OCI-LY3 (cell line): ENCODE results near the gene CEACAM6.
A peak's percentile ranks its signal among the peaks of the same experiment; 100 is the strongest.

Experiments used
- H2AFZ ChIP-seq: fragments of 200-600, 300-600 bp; shearing (Covaris generic); 2 replicates; pipeline ENCODE4 v1.6.0; 2014; ENCODE audit warnings: antibody characterized with exemption, low read depth, low read length
- H3K27ac ChIP-seq: fragments of 200-600, 300-600 bp; sonication (generic); 2 replicates; pipeline ENCODE4 v1.5.1; 2014; ENCODE audit warnings: mild to moderate bottlenecking, low read length, moderate library complexity, mixed read lengths
- H3K27me3 ChIP-seq: fragments of 200-600, 300-600 bp; sonication (generic); 2 replicates; pipeline ENCODE4 v1.6.1; 2014; ENCODE audit warnings: low read depth, low read length, mixed read lengths
- H3K36me3 ChIP-seq: fragments of 200-600, 300-600 bp; sonication (generic); replicated peaks from 2 replicates; pipeline ENCODE3; 2014; ENCODE audit warnings: low read depth, low read length, mixed read lengths
- H3K4me1 ChIP-seq: fragments of 300-600, 200-600 bp; sonication (generic); 2 replicates; pipeline ENCODE4 v1.6.1; 2014; ENCODE audit warnings: low read length, mixed read lengths
- H3K4me2 ChIP-seq: fragments of 200-600, 300-600 bp; sonication (generic); 2 replicates; pipeline ENCODE4 v1.6.1; 2014; ENCODE audit warnings: low read length, mixed read lengths
- H3K4me3 ChIP-seq: fragments of 300-600, 200-600 bp; sonication (generic); 2 replicates; pipeline ENCODE4 v1.5.1; 2014; ENCODE audit warnings: antibody characterized with exemption, mild to moderate bottlenecking, low read length, moderate library complexity
- H3K79me2 ChIP-seq: fragments of 300-600, 200-600 bp; shearing (Covaris generic); 2 replicates; pipeline ENCODE4 v1.6.1; 2014; ENCODE audit warnings: mild to moderate bottlenecking, low read length, mixed read lengths
- H3K9ac ChIP-seq: fragments of 300-600, 200-600 bp; shearing (Covaris generic); 2 replicates; pipeline ENCODE4 v1.6.0; 2014; ENCODE audit warnings: mild to moderate bottlenecking, low read length, moderate library complexity
- H3K9me3 ChIP-seq: fragments of 200-600, 300-600 bp; shearing (Covaris generic); 2 replicates; pipeline ENCODE4 v1.6.1; 2014; ENCODE audit warnings: low read length, mixed read lengths; ENCODE audit not compliant: insufficient read depth
- H4K20me1 ChIP-seq: fragments of 200-600, 300-600 bp; sonication (generic); 2 replicates; pipeline ENCODE4 v1.6.1; 2016; ENCODE audit warnings: low read length, mixed read lengths; ENCODE audit not compliant: insufficient read depth
- CTCF ChIP-seq: fragments of 200-600, 300-600 bp; sonication (generic); IDR thresholded peaks from 2 replicates; pipeline ENCODE4 v1.5.1; 2014; ENCODE audit warnings: antibody characterized with exemption, low read length, low read depth
- EZH2phosphoT487 ChIP-seq: fragments of 200-600 bp; shearing (Covaris generic); IDR thresholded peaks from 2 replicates; pipeline ENCODE4 v1.6.1; 2018; ENCODE audit warnings: antibody characterized with exemption, mixed run types, low read depth

The CEACAM6 gene

GRCh38 chr19:41815301-41815700, 60.0 kb downstream of the CEACAM6 start:
- H3K9me3 ChIP-seq, result no peaks in the 10 kb centered on the region
- no peaks in the 10 kb centered on the region for H4K20me1 ChIP-seq
- H3K36me3 ChIP-seq, result no peaks in the 10 kb centered on the region
- TF ChIP-seq EZH2phosphoT487 (no peak), CTCF (no peak)
- no peaks in the 10 kb centered on the region for H3K79me2 ChIP-seq
- no peak overlapping the region for H3K4me3 ChIP-seq
- H3K4me1 ChIP-seq, result peaks cover 12% of the 10 kb centered on the region
- no peak overlapping the region for H3K4me2 ChIP-seq
- H3K27me3 ChIP-seq, result peaks cover 13% of the 10 kb centered on the region; the same call in 1 of the 2 replicates
- no peak overlapping the region for H3K27ac ChIP-seq
- no peak overlapping the region for H2AFZ ChIP-seq
- H3K9ac ChIP-seq, result no peak overlapping the region

GRCh38 chr19:41816761-41817160, 61.4 kb downstream of the CEACAM6 start:
- Histone ChIP-seq H3K79me2 (no peaks in the 10 kb centered on the region), H4K20me1 (no peaks in the 10 kb centered on the region), H3K4me2 (no peak overlapping the region), H3K27ac (no peak overlapping the region), H2AFZ (no peak overlapping the region), H3K4me1 (no peaks in the 10 kb centered on the region), H3K4me3 (no peak overlapping the region), H3K27me3 (peaks cover 20% of the 10 kb centered on the region), H3K9me3 (no peaks in the 10 kb centered on the region), H3K36me3 (no peaks in the 10 kb centered on the region), H3K9ac (no peak overlapping the region)
- TF ChIP-seq EZH2phosphoT487 (no peak), CTCF (no peak)

DNA sequence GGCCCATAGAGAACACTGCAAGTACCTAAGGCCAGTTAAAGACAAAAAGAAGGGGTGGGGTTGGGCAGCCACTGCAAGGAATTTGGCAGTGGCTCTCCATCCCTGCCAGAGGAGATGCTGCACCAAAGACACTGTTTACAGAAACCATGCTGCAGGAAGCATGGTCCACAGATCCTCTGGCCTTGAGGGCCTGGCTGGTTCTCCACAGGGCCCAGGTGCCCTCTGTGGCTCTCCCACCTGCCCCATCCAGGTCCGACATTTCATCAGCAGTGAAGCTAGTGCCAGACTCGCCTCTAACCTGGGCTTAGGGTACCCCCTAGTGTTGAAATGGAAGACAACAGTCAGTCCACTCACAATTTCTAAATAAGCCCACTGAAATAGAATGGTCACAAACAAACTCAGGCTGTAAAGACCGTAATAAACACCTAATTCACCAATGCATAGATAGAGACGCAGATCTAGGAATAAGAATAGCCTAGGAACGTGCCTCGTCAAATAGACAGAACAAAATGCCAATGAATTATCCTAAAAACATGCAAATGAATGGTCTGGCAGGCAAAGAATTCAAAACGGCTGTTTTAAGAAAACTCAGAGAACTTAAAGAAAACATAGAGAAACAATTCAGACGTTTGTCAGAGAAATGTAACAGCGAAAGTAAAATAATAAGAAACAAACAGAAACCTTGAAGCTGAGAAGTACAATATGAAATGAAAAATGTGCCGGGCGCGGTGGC, 65.8 kb downstream of the CEACAM6 start:
- Histone ChIP-seq H3K4me2 (no peak overlapping the region), H3K36me3 (no peaks in the 10 kb centered on the region), H3K9ac (no peak overlapping the region), H3K9me3 (no peaks in the 10 kb centered on the region), H3K27me3 (peaks cover 22% of the 10 kb centered on the region), H3K79me2 (no peaks in the 10 kb centered on the region), H3K27ac (no peak overlapping the region), H3K4me3 (no peak overlapping the region), H3K4me1 (no peaks in the 10 kb centered on the region), H4K20me1 (no peaks in the 10 kb centered on the region), H2AFZ (peak overlapping the region; percentile 31; the same call in 1 of the 2 replicates)
- TF ChIP-seq CTCF (peak; percentile 90), EZH2phosphoT487 (no peak)
